GM12878 (cell line): ENCODE data around the gene ST6GALNAC3. TPM values are rescaled to one million over a fixed set of nuclear protein-coding genes. Genes with fewer than 3 reads are reported as not detected.

ENCODE experiments used
- ATF7 ChIP-seq: fragments of 450-650 bp; IDR thresholded peaks from 2 replicates; pipeline ENCODE4 v1.6.1; 2016; ENCODE audit warnings: low read depth, mild to moderate bottlenecking
- CTCF ChIP-seq, 3 experiments: IDR thresholded peaks in 2 of 3; conservative IDR thresholded peaks in 1 of 3; 2 replicates each; pipeline ENCODE4 v1.5.1; 2011; ENCODE audit warnings: low read depth in 3 of 3, low read length in 3 of 3, mild to moderate bottlenecking in 3 of 3, control low read depth in 2 of 3, moderate library complexity in 2 of 3, inconsistent platforms in 1 of 3, mixed read lengths in 1 of 3; ENCODE audit not compliant: control insufficient read depth in 2 of 3, insufficient read depth in 1 of 3; ENCODE audit errors: extremely low read depth in 1 of 3
- DPF2 ChIP-seq: fragments of 450-650 bp; IDR thresholded peaks from 2 replicates; pipeline ENCODE4 v1.6.1; 2017; ENCODE audit warnings: mild to moderate bottlenecking
- ELK1 ChIP-seq: IDR thresholded peaks from 2 replicates; pipeline ENCODE4 v1.6.1; 2012; ENCODE audit warnings: low read depth, low read length, improper control_type of control experiment
- GABPA ChIP-seq: IDR thresholded peaks from 2 replicates; pipeline ENCODE4 v1.6.1; 2014; ENCODE audit warnings: antibody characterized with exemption, low read depth, mild to moderate bottlenecking, inconsistent platforms
- MEF2B ChIP-seq: fragments of 450-650 bp; IDR thresholded peaks from 2 replicates; pipeline ENCODE4 v1.6.1; 2018; ENCODE audit warnings: mild to moderate bottlenecking, moderate library complexity; ENCODE audit not compliant: partially characterized antibody, poor library complexity, severe bottlenecking
- RELB ChIP-seq: fragments of 450-650 bp; IDR thresholded peaks from 2 replicates; pipeline ENCODE4 v1.6.1; 2017; ENCODE audit warnings: low read depth, mild to moderate bottlenecking, moderate library complexity
- SP1 ChIP-seq: IDR thresholded peaks from one replicate; pipeline ENCODE4 v1.6.1; 2011; ENCODE audit warnings: low read depth, low read length
- WRNIP1 ChIP-seq: IDR thresholded peaks from 2 replicates; pipeline ENCODE4 v1.6.1; 2011; ENCODE audit warnings: low read depth, low read length, improper control_type of control experiment, borderline replicate concordance
- YY1 ChIP-seq: IDR thresholded peaks from 2 replicates; pipeline ENCODE4 v1.6.1; 2011; ENCODE audit warnings: low read depth, mild to moderate bottlenecking, low read length
- ZBTB33 ChIP-seq: fragments of 450-650 bp; IDR thresholded peaks from 2 replicates; pipeline ENCODE4 v1.6.1; 2017; ENCODE audit warnings: mild to moderate bottlenecking
- ZNF687 ChIP-seq: fragments of 450-650 bp; IDR thresholded peaks from 2 replicates; pipeline ENCODE4 v1.6.1; 2017; ENCODE audit warnings: mild to moderate bottlenecking, moderate library complexity
- ZSCAN29 ChIP-seq: fragments of 450-650 bp; IDR thresholded peaks from 2 replicates; pipeline ENCODE4 v1.6.1; 2017; ENCODE audit warnings: mild to moderate bottlenecking, moderate library complexity
- polyA plus RNA-seq, 11 experiments: library from polyadenylated mRNA; depleted of rRNA in 4 of 11; unstranded in 6 of 11; stranded (reverse) in 5 of 11; fragments of >200 nt; fragmentation: Nextera tagmentation in 4 of 11; fragmentation: Illumina TruSeq in 1 of 11; extraction: Ambion mirVana in 4 of 11; extraction: Trizol in 1 of 11; gene quantifications; 1 replicate in 1 of 11; 2 replicates in 10 of 11; pipeline versions ENCODE4 v1.2.1 to v1.2.3, GENCODE V29; 2011 to 2016; ENCODE audit warnings: inconsistent platforms in 2 of 11, missing spikeins in 2 of 11, low read depth in 1 of 11
- total RNA-seq, 4 experiments: library from RNA; depleted of rRNA in 3 of 4; stranded (reverse); fragments of >200 nt in 3 of 4; fragmentation: Illumina TruSeq in 1 of 4; extraction: Trizol in 1 of 4; gene quantifications; 2 replicates each; pipeline versions ENCODE4 v1.2.1 to v1.2.3, GENCODE V29; 2013 to 2021

The ST6GALNAC3 gene
- total and polyA plus RNA-seq, 10 of the 15 experiments (the other 5 are each of a cell fraction or from before 2014, with no cell fraction given), result 0.04 to 0.68 (median 0.18) TPM; not detected in 3

- TF ChIP-seq RELB (0 out of 2 replicates have a peak, but pooled peaks have one; percentile 20), ZSCAN29 (no peak), MEF2B (no peak), SP1 (no peak), CTCF (IDR thresholded peaks at IDR 0.05 in 2 of 3, conservative IDR thresholded peaks at IDR 0.05 in 1 of 3; ENCODE audit: control insufficient read depth in 2 of 3, extremely low read depth in 1 of 3, insufficient read depth in 1 of 3, low read depth in 3 of 3, low read length in 3 of 3) (peak; percentile 97 to 99 (median 97)), GABPA (0 out of 2 replicates have a peak, but pooled peaks have one; percentile 4), ZNF687 (no peak), YY1 (peak; percentile 61; the same call in 1 of the 2 replicates), WRNIP1 (0 out of 2 replicates have a peak, but pooled peaks have one; percentile 35), ELK1 (no peak), ZBTB33 (no peak), ATF7 (0 out of 2 replicates have a peak, but pooled peaks have one; percentile 11), DPF2 (no peak)
- TF ChIP-seq, all 136 proteins: peak for 14
Measured at GRCh38 chr1:76154206-76154956, 79.8 kb downstream of the ST6GALNAC3 start (continued).
